Activated naive CD8-positive, alpha-beta T cell treated with anti-CD3 and anti-CD28 coated beads, Interleukin-2, amount 10 ng/mL, durations not matched to agents 7 days and 5 days (primary cell): ENCODE results near the gene SLK. TPM values are rescaled to one million over a fixed set of nuclear protein-coding genes. Genes with fewer than 3 reads are reported as not detected.

Experiments
- ATAC-seq: fragments of 150-1000 bp; cut with Tn5 transposase; one replicate; pipeline ENCODE4 v1.10.0; 2021; ENCODE audit warnings: low read depth, moderate library complexity
- POLR2A ChIA-PET: fragments of 350-600 bp; sonication (Branson Sonifier 250); formaldehyde crosslinking; loops from one replicate; lab custom pipeline; 2021; ENCODE audit warnings: antibody characterized with exemption; lab: Charles Lee
- DNase-seq: peaks from one replicate; pipeline ENCODE4 v3.0.0; 2021
- H3K27ac Mint-ChIP-seq: one replicate; pipeline ENCODE4 v1.8.0; 2022; ENCODE audit warnings: mild to moderate bottlenecking, mixed read lengths
- H3K27me3 Mint-ChIP-seq: one replicate; pipeline ENCODE4 v1.8.0; 2022; ENCODE audit warnings: mild to moderate bottlenecking, moderate library complexity, mixed read lengths
- H3K36me3 Mint-ChIP-seq: one replicate; pipeline ENCODE4 v1.8.0; 2021; ENCODE audit warnings: mild to moderate bottlenecking, mixed read lengths
- H3K4me1 Mint-ChIP-seq: one replicate; pipeline ENCODE4 v1.8.0; 2021; ENCODE audit warnings: mixed read lengths
- H3K4me3 Mint-ChIP-seq: one replicate; pipeline ENCODE4 v1.8.0; 2022; ENCODE audit warnings: mild to moderate bottlenecking, moderate library complexity, mixed read lengths
- H3K9me3 Mint-ChIP-seq: one replicate; pipeline ENCODE4 v1.8.0; 2021; ENCODE audit warnings: mixed read lengths
- total RNA-seq, 2 experiments: library from RNA; stranded (reverse); gene quantifications; one replicate each; pipeline ENCODE4 v1.2.3, GENCODE V29; 2021

SLK gene
- total RNA-seq, 2 experiments from 2014 or later: 37.9 to 38.4 TPM

DNA sequence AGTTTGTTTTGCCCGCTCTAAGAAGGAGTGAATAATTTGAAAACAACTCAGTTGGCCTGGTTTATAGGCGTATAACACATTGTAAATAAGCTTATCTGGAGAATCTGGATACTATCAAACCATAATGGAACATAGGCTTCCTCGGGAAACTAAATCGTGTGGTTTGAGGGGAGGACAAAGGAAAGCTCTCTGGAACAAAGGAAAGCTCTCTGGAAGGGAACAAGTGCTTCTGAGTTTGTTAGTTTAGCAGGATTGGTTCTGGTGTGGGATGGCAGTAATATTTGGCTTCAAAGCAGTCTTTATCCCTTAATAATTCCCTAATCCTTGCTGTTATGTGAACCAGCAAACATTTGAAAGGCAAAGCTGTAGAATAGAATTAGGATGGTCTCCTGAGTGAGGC lies 15.0 kb upstream of the SLK start:
- no peak for DNase-seq
- H3K27me3 Mint-ChIP-seq: peaks cover 2% of the 10 kb centered on the region
- H3K9me3 Mint-ChIP-seq: peaks cover 4% of the 10 kb centered on the region
- peaks cover 2% of the 10 kb centered on the region for H3K36me3 Mint-ChIP-seq
- no peak for ATAC-seq
- H3K4me3 Mint-ChIP-seq: no peak overlapping the region
- H3K4me1 Mint-ChIP-seq: peaks cover 16% of the 10 kb centered on the region
- no peak overlapping the region for H3K27ac Mint-ChIP-seq
- POLR2A ChIA-PET: interaction anchor here (0.6 kb wide), 1 partner anchor 11 kb away, joined by 4 read pairs; no protein-coding TSS in a partner anchor

DNA sequence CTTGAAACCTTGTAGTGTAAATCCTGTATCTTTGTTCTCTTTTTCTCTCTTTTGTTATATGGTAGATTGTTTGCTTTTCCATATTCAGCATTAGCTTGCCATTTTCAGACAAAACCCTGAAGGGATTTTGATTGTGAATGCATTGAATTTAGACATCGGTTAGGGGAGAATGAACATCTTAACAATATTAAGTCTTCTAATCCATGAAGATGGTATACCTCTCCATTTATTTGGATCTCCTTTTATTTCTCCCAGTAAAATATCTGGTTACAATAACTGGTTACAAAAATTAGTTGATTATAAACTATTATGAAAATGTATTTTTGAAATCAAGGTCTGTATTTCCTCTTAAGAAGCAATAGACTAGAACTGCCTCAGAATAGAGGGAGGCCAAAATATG lies 12.4 kb upstream of the SLK start:
- H3K27ac Mint-ChIP-seq: no peak overlapping the region
- no peak overlapping the region for H3K4me3 Mint-ChIP-seq
- peaks cover 2% of the 10 kb centered on the region for H3K36me3 Mint-ChIP-seq

DNA sequence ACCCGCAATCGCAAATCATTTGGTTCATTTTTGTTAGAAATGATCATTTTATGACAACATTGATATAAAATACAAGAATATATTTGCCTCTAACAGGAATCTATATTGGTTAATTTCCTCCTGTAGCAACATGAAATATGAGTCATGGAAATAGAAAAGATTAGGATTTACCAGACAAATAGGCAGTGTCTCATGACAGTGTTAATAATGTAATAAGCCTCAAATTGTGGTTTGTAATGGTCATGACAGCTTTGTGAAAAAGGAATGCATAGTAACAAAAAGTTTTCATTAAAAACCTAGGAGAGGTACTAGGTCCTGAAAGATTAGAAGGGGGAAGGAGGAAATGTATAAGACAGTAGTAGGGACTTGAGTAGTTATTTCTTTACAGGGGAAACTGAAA lies 7.9 kb upstream of the SLK start:
- POLR2A ChIA-PET: no interaction called here
- peaks cover 1% of the 10 kb centered on the region for H3K4me1 Mint-ChIP-seq
- H3K27me3 Mint-ChIP-seq: peaks cover 13% of the 10 kb centered on the region
- peaks cover 2% of the 10 kb centered on the region for H3K36me3 Mint-ChIP-seq
- no peak overlapping the region for H3K27ac Mint-ChIP-seq
- no peak for ATAC-seq
- H3K9me3 Mint-ChIP-seq: peaks cover 4% of the 10 kb centered on the region
- no peak overlapping the region for H3K4me3 Mint-ChIP-seq
- DNase-seq: no peak

More for the DNA sequence above, 12.4 kb upstream of the SLK start:
- Mint-ChIP-seq H3K9me3 (peaks cover 4% of the 10 kb centered on the region), H3K4me1 (peaks cover 8% of the 10 kb centered on the region), H3K27me3 (peaks cover 7% of the 10 kb centered on the region)
- DNase-seq (no peak), ATAC-seq (no peak)
- POLR2A ChIA-PET: no interaction called here

DNA sequence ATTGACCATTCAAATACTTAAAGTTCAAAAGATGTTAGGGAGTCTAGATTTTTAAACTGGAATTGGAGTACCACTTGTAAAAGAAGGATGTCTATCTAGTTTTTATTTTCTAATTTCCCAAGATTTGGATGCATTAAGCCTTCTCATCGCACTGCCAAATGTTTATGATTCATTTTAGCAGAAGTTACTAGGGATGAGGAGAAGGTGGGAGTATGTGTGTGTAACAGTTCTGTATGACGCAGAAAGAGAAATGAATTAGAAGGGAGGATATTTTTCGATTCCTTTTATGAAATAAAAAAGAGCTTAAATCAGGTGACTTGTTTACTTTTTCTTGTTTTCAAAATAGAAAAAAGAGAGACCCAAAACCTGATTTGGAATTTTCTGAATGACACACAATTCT lies 6.8 kb upstream of the SLK start:
- DNase-seq (no peak), ATAC-seq (no peak)
- POLR2A ChIA-PET: no interaction called here
- Mint-ChIP-seq H3K27ac (no peak overlapping the region), H3K36me3 (peaks cover 3% of the 10 kb centered on the region), H3K4me3 (no peak overlapping the region), H3K9me3 (peaks cover 1% of the 10 kb centered on the region), H3K27me3 (peaks cover 11% of the 10 kb centered on the region), H3K4me1 (peaks cover 2% of the 10 kb centered on the region)

DNA sequence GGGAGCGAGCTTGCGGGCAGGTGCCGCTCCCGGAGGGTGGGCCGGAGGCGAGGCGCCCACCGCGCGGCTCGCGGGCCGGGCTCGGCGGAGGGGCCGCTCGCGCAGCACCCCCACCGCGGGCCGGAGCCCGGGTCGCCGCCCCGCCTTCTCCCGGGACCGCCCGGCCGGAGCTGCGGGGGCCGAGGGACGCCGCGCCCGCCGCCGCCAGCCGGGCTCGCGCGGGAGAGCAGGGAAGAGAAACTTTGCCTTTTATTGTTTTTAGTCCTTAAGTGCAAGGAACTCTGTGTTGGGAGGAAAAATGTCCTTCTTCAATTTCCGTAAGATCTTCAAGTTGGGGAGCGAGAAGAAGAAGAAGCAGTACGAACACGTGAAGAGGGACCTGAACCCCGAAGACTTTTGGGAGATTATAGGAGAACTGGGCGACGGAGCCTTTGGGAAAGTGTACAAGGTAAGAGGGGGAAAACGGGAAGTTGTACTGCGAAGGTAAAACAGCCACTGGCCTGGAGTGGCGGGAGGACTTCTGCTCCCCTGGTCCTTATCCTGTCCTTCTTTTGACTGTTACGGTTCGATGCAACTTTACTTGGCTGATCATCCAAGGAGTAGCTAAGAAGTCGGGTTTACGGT lies 620 bp downstream of the SLK start:
- POLR2A ChIA-PET: interaction anchor here (1.0 to 3.0 kb wide), 11 partner anchors 12 to 154 kb away, joined by 3 to 28 read pairs (median 5); partner anchors contain the start of gene SFR1
- H3K36me3 Mint-ChIP-seq: peaks cover 7% of the 10 kb centered on the region
- H3K9me3 Mint-ChIP-seq: no peaks in the 10 kb centered on the region
- H3K27me3 Mint-ChIP-seq: no peaks in the 10 kb centered on the region
- DNase-seq (no peak), ATAC-seq (peak; percentile 38)
- H3K4me1 Mint-ChIP-seq: peaks cover 30% of the 10 kb centered on the region
- H3K27ac Mint-ChIP-seq: peak overlapping the region; percentile 90
- peak overlapping the region; percentile 99 for H3K4me3 Mint-ChIP-seq

DNA sequence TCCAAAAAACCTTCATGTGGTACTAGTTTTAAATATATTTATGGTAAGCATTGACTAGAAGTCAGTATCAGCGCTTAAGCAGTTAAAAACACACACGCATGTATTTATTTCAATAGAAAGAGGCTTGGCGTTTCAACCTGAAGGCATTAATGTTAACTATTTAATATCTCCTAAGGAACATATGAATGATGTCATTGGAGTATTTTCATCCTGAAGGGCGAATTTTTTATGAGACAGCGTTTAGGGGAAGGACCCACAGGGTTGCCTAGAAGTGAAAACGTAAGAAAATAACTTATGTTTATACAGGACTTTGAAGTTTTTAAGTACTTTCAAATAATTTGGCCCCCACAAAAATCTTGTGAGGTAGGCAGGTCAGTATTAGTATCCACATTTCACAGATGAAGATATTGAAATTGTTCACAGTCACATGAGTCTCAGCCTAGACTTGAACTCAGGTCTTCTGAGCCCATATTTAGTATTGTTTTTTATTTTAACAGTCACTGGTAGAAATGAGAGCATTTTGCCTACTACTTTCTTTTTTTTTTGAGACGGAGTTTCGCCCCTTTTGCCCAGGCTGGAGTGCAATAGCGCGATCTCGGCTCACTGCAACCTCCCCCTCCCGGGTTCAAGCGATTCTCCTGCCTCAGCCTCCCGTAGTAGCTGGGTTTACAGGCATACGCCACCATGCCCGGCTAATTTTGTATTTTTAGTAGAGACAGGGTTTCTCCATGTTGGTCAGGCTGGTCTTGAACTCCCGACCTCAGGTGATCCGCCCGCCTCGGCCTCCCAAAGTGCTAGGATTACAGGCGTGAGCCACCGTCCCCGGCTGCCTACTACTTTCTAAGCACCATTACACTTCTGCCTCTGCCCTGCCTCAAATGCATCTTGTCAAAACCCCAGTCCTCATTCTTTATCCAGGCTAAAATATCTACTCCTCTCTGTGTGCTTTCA lies 1.8 kb downstream of the SLK start:
- peaks cover 38% of the 10 kb centered on the region for H3K4me1 Mint-ChIP-seq
- peaks cover 11% of the 10 kb centered on the region for H3K36me3 Mint-ChIP-seq
- POLR2A ChIA-PET: interaction anchor here (1.0 to 3.0 kb wide), 11 partner anchors 10 to 153 kb away, joined by 3 to 28 read pairs (median 6); partner anchors contain the start of gene SFR1
- no peaks in the 10 kb centered on the region for H3K27me3 Mint-ChIP-seq
- H3K4me3 Mint-ChIP-seq: peak overlapping the region; percentile 99
- DNase-seq (no peak), ATAC-seq (no peak)
- peak overlapping the region; percentile 75 for H3K27ac Mint-ChIP-seq
- no peaks in the 10 kb centered on the region for H3K9me3 Mint-ChIP-seq

DNA sequence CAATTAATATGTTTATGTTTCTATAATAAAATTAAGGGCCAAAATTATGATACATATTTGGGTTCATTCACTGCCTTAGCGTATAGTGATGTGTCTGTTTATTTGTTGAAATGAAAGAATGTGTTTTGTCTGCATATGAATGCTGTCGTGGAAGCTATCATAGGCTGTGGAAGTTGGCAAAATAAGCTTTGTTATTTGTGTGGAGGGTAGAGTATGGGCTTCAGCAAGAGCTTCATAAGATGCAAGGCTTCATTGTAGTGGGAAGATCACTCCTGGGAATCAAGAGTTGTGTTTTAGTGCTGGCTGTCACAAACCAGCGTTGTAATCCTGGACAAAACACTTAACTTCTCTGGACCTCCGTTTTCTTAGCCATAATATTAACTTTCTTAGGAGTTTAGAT lies 2.5 kb downstream of the SLK start:
- peaks cover 39% of the 10 kb centered on the region for H3K4me1 Mint-ChIP-seq
- DNase-seq (no peak), ATAC-seq (no peak)
- H3K9me3 Mint-ChIP-seq: no peaks in the 10 kb centered on the region
- peak overlapping the region; percentile 47 for H3K27ac Mint-ChIP-seq
- POLR2A ChIA-PET: interaction anchor here (0.6 to 2.5 kb wide), 5 partner anchors 48 to 293 kb away, joined by 3 to 9 read pairs (median 3); partner anchors contain the start of gene SFR1
- H3K27me3 Mint-ChIP-seq: no peaks in the 10 kb centered on the region
- peak overlapping the region; percentile 99 for H3K4me3 Mint-ChIP-seq
- peaks cover 14% of the 10 kb centered on the region for H3K36me3 Mint-ChIP-seq

DNA sequence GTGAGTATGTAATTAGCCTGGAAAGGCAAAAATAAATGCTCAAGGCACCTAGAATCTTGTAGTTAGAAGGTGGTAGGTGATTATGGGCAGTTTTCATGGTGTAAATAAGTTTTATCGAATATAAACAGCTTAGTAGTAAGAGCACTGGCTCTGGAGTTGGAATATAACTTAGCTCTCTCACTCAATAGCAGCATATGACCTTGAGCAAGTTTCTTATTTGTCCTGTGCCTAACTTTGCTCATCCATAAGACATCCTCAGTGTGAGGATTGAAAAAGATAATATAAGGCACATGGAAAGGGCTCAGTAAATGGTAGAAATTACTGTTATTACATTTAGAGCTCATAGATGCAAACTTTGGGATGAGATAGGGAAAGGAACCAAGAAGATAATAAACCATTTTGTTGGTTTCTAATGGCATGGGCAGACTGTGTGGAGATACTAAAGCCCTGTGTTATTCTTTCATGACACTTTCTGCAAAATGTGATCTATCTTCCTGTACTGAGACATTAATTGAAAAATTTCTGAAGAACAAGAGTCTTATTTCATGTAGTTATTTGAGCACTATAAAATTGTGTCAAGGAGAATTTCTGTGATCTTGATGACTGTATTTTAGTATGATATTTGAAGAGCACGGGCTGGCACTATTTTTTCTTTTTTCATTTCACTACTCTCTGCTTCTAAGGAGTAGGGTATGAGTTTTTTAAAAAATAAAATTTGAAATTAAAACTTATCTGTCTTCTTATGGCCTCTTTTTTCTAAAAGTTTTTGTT lies 3.1 kb downstream of the SLK start:
- no peak for DNase-seq
- peak overlapping the region; percentile 99 for H3K4me3 Mint-ChIP-seq
- H3K27me3 Mint-ChIP-seq: no peaks in the 10 kb centered on the region
- peaks cover 40% of the 10 kb centered on the region for H3K4me1 Mint-ChIP-seq
- no peak overlapping the region for H3K27ac Mint-ChIP-seq
- no peak for ATAC-seq
- POLR2A ChIA-PET: interaction anchor here (0.6 to 2.5 kb wide), 5 partner anchors 49 to 292 kb away, joined by 3 to 9 read pairs (median 3); partner anchors contain the start of gene SFR1
- H3K9me3 Mint-ChIP-seq: no peaks in the 10 kb centered on the region
- H3K36me3 Mint-ChIP-seq: peaks cover 17% of the 10 kb centered on the region

DNA sequence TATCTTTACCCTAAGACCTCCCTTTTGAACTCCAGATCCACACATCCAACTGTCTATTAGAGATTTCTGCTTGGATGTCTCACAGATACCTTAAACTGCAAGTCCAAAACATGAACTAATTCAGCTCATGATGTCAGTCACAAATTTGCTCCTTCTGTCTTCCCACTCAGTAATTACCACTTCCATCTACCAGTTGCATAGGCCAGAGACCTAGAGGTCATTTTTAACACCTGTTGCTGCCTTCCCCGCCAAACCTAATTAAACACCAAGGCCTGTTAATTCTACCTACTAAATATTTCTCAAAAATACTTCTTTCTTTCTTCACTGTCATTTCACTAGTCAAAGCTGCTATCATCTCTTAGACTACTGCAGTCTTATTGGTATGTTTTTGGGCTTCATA lies 8.2 kb downstream of the SLK start:
- Mint-ChIP-seq H3K27ac (no peak overlapping the region), H3K36me3 (peaks cover 18% of the 10 kb centered on the region), H3K9me3 (no peaks in the 10 kb centered on the region), H3K27me3 (no peaks in the 10 kb centered on the region), H3K4me1 (peaks cover 27% of the 10 kb centered on the region), H3K4me3 (no peak overlapping the region)
- DNase-seq (no peak), ATAC-seq (no peak)
- POLR2A ChIA-PET: no interaction called here

DNA sequence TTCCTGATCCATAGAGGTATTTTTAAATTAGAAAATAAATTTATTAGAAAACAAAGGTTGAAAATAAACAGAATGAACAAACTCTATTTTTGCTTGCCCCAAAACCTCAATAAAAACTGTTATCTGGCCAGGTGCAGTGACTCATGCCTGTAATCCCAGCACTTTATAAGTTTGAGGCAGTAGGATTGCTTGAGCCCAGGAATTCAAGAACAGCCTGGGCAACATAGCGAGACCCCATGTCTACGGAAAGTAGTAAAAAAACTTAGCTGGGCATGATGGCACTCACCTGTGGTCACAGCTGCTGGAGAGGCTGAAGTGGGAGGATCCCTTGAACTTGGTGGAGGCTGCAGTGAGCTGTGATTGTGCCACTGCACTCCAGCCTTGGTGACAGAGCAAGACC lies 10.3 kb downstream of the SLK start:
- no peaks in the 10 kb centered on the region for H3K27me3 Mint-ChIP-seq
- DNase-seq (no peak), ATAC-seq (no peak)
- no peak overlapping the region for H3K27ac Mint-ChIP-seq
- peaks cover 20% of the 10 kb centered on the region for H3K36me3 Mint-ChIP-seq
- peaks cover 33% of the 10 kb centered on the region for H3K4me1 Mint-ChIP-seq
- H3K9me3 Mint-ChIP-seq: no peaks in the 10 kb centered on the region
- POLR2A ChIA-PET: no interaction called here
- no peak overlapping the region for H3K4me3 Mint-ChIP-seq

DNA sequence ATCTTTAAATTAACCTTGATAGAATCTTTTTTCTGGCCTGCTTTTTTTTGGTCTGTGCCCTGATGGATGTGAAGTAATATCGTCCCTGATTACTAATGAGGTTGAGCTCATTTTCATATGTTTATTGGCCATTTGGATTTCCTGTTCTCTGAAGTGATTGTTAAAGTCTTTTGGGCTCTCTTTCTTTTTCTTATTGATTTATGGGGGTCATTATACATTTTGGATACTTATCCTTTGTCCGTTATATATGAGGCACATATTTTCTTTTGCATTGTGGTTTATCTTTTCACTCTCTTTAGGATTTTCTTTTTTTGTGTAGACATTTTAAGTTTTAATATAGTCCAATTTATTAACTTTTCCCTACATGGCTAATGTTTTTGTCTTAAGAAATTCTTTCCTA lies 12.6 kb downstream of the SLK start:
- H3K4me3 Mint-ChIP-seq: no peak overlapping the region
- H3K36me3 Mint-ChIP-seq: peaks cover 15% of the 10 kb centered on the region
- no peaks in the 10 kb centered on the region for H3K27me3 Mint-ChIP-seq
- no peak overlapping the region for H3K27ac Mint-ChIP-seq
- POLR2A ChIA-PET: interaction anchor here (1.5 kb wide), 1 partner anchor 12 kb away, joined by 3 read pairs; no protein-coding TSS in a partner anchor
- DNase-seq (no peak), ATAC-seq (no peak)
- no peaks in the 10 kb centered on the region for H3K9me3 Mint-ChIP-seq
- H3K4me1 Mint-ChIP-seq: peaks cover 37% of the 10 kb centered on the region

DNA sequence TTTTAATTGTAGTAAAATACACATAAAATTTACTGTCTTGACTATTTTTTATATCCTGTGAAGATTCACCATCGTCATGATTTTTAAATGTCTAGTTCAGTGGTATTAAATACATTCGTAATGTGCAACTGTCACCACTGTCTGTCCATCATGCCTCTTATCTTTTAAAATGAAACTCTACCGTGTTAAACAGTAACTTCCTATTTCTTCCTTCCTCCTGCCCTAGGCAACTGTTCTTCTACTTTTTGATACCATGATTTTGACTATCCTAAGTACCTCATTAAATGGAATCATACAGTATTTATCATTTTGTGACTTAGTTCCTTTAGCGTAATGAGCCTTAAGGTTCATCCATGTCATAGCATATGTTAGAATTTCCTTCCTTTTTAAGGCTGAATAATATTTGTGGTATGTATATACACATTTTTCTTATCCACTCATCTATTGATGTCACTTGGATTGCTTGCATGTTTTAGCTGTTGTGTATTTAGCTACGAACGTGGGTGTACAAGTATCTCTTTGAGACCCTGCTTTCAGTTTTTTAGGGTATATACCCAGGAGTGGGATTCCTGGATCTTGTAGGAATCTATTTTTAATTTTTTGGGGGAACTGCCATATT lies 13.5 kb downstream of the SLK start:
- Mint-ChIP-seq H3K4me3 (peak overlapping the region; percentile 3), H3K36me3 (peaks cover 9% of the 10 kb centered on the region), H3K9me3 (no peaks in the 10 kb centered on the region), H3K27me3 (no peaks in the 10 kb centered on the region), H3K4me1 (peaks cover 40% of the 10 kb centered on the region), H3K27ac (no peak overlapping the region)
- DNase-seq (no peak), ATAC-seq (no peak)
- POLR2A ChIA-PET: no interaction called here
